HepG2 (cell line): Measurements from ENCODE around the gene MAN1C1. TPM values are rescaled to one million over a fixed set of nuclear protein-coding genes. Genes with fewer than 3 reads are reported as not detected.

Experiments
- ARID3A ChIP-seq: IDR thresholded peaks from 2 replicates; pipeline ENCODE4 v1.6.1; 2012; ENCODE audit warnings: low read depth, low read length, improper control_type of control experiment
- CERS6 ChIP-seq: sonication (generic); formaldehyde crosslinking; IDR thresholded peaks from 2 replicates; pipeline ENCODE4 v1.5.0; 2020; ENCODE audit warnings: missing genetic modification reagents
- HNF1A ChIP-seq, 2 experiments: sonication (generic) in 1 of 2; formaldehyde crosslinking in 1 of 2; IDR thresholded peaks; 2 replicates each; pipeline versions ENCODE4 v1.4.0 to v1.6.1; 2016 to 2020; ENCODE audit warnings: borderline replicate concordance in 1 of 2, low read depth in 1 of 2, mild to moderate bottlenecking in 1 of 2, missing genetic modification reagents in 1 of 2
- ISX ChIP-seq: sonication (generic); formaldehyde crosslinking; conservative IDR thresholded peaks from 2 replicates; pipeline ENCODE4 v1.5.0; 2020; ENCODE audit warnings: missing genetic modification reagents
- KAT2B ChIP-seq: fragments of 150-350 bp; IDR thresholded peaks from 2 replicates; pipeline ENCODE4 v1.6.1; 2014; ENCODE audit warnings: low read depth, low read length, borderline replicate concordance
- KAT8 ChIP-seq: IDR thresholded peaks from 2 replicates; pipeline ENCODE4 v1.6.1; 2016; ENCODE audit warnings: missing genetic modification reagents, missing compliant biosample characterization
- KDM2A ChIP-seq: sonication (generic); formaldehyde crosslinking; IDR thresholded peaks from 2 replicates; pipeline ENCODE4 v1.4.0; 2020; ENCODE audit warnings: low read depth, missing genetic modification reagents, borderline replicate concordance
- RERE ChIP-seq: IDR thresholded peaks from 2 replicates; pipeline ENCODE4 v1.6.1; 2016; ENCODE audit warnings: low read depth, missing genetic modification reagents, missing compliant biosample characterization
- RORA ChIP-seq: sonication (generic); formaldehyde crosslinking; IDR thresholded peaks from 2 replicates; pipeline ENCODE4 v1.5.0; 2020; ENCODE audit warnings: mild to moderate bottlenecking, missing genetic modification reagents, moderate library complexity
- SAP130 ChIP-seq: IDR thresholded peaks from 2 replicates; pipeline ENCODE4 v1.6.1; 2016; ENCODE audit warnings: low read depth
- SUZ12 ChIP-seq: fragments of 150-350 bp; IDR thresholded peaks from 2 replicates; pipeline ENCODE4 v1.6.1; 2014; ENCODE audit warnings: low read depth, low read length
- ZBTB7B ChIP-seq: sonication (generic); formaldehyde crosslinking; IDR thresholded peaks from 2 replicates; pipeline ENCODE4 v1.4.0; 2020; ENCODE audit warnings: missing genetic modification reagents
- ZFP90 ChIP-seq: sonication (generic); formaldehyde crosslinking; IDR thresholded peaks from 2 replicates; pipeline ENCODE4 v1.8.0; 2022; ENCODE audit warnings: missing genetic modification reagents, mild to moderate bottlenecking, inconsistent platforms, borderline replicate concordance
- ZNF30 ChIP-seq: sonication (generic); formaldehyde crosslinking; IDR thresholded peaks from 2 replicates; pipeline ENCODE4 v1.5.0; 2020; ENCODE audit warnings: mild to moderate bottlenecking, missing genetic modification reagents
- ZNF558 ChIP-seq: sonication (generic); formaldehyde crosslinking; IDR thresholded peaks from 2 replicates; pipeline ENCODE4 v1.9.0; 2022; ENCODE audit warnings: mild to moderate bottlenecking, missing genetic modification reagents, borderline replicate concordance
- ZNF777 ChIP-seq: sonication (generic); formaldehyde crosslinking; IDR thresholded peaks from 2 replicates; pipeline ENCODE4 v1.4.0; 2020; ENCODE audit warnings: missing genetic modification reagents
- polyA plus RNA-seq, 8 experiments: library from polyadenylated mRNA; depleted of rRNA in 3 of 8; stranded (reverse) in 7 of 8; unstranded in 1 of 8; fragments of >200 nt; fragmentation: Illumina TruSeq in 4 of 8; extraction: Trizol in 4 of 8; gene quantifications; 2 replicates each; pipeline versions ENCODE4 v1.2.1 to v1.2.3, GENCODE V29; 2011 to 2016; ENCODE audit warnings: low read depth in 4 of 8, missing spikeins in 1 of 8, mixed read lengths in 1 of 8; ENCODE audit not compliant: insufficient read depth in 1 of 8
- total RNA-seq, 5 experiments: library from RNA; depleted of rRNA; stranded (reverse); fragments of >200 nt; fragmentation: Illumina TruSeq; extraction: Trizol; gene quantifications; 2 replicates each; pipeline ENCODE4 v1.2.3, GENCODE V29; 2016; ENCODE audit warnings: low read depth in 1 of 5

The MAN1C1 gene
- total and polyA plus RNA-seq, 2 of the 13 experiments (the other 11 are each of a cell fraction or from before 2014, with no cell fraction given): 0.18 to 0.49 TPM

GRCh38 chr1:25572708-25573590 is 43.6 kb upstream of the MAN1C1 start (continued):
- no peak for TF ChIP-seq HNF1A (IDR thresholded peaks at IDR 0.05; ENCODE audit: low read depth)
- 0 out of 2 replicates have a peak, but pooled peaks have one; percentile 16 for TF ChIP-seq HNF1A (CRISPR knock-in tag; IDR thresholded peaks at IDR 0.05; ENCODE audit: borderline replicate concordance)
- TF ChIP-seq ZNF777 (CRISPR knock-in tag): peak; percentile 65
- TF ChIP-seq CERS6 (CRISPR knock-in tag): no peak
- no peak for TF ChIP-seq ZNF558 (CRISPR knock-in tag)
- TF ChIP-seq KDM2A (CRISPR knock-in tag): 0 out of 2 replicates have a peak, but pooled peaks have one; percentile 1
- TF ChIP-seq ARID3A: no peak
- no peak for TF ChIP-seq ZNF30 (CRISPR knock-in tag)
- TF ChIP-seq RERE (CRISPR knock-in tag): no peak
- TF ChIP-seq ZBTB7B (CRISPR knock-in tag): 0 out of 2 replicates have a peak, but pooled peaks have one; percentile 36
- 0 out of 2 replicates have a peak, but pooled peaks have one; percentile 7 for TF ChIP-seq SAP130 (CRISPR knock-in tag)
- no peak for TF ChIP-seq ISX (CRISPR knock-in tag)
- TF ChIP-seq KAT2B: no peak
- no peak for TF ChIP-seq ZFP90 (CRISPR knock-in tag)
- no peak for TF ChIP-seq KAT8 (CRISPR knock-in tag)
- no peak for TF ChIP-seq RORA (CRISPR knock-in tag)
- TF ChIP-seq SUZ12: no peak
